Endothelial cell of umbilical vein (primary cell): Measurements from ENCODE around the gene PHC2. TPM values are rescaled to one million over a fixed set of nuclear protein-coding genes. Genes with fewer than 3 reads are reported as not detected.
A peak's percentile ranks its signal among the peaks of the same experiment; 100 is the strongest.

Experiments used
- BruUV-seq: library from RNA; stranded (reverse); fragments of 400-500 nt; replicated peaks from 2 replicates; lab custom pipeline; 2021; lab: Mats Ljungman, UMichigan
- CTCF ChIA-PET: fragments of 300-600, 350-600 bp; sonication (Branson Sonifier 250); formaldehyde crosslinking; loops from one replicate; lab custom pipeline; 2021; ENCODE audit warnings: antibody characterized with exemption, inconsistent platforms; lab: Charles Lee
- POLR2A ChIA-PET: fragments of 300-600, 350-600 bp; sonication (Branson Sonifier 250); formaldehyde crosslinking; loops from one replicate; lab custom pipeline; 2021; ENCODE audit warnings: antibody characterized with exemption, inconsistent platforms; lab: Charles Lee
- DNase-seq: peaks from one replicate; pipeline ENCODE4 v3.0.0-alpha.2; 2011; ENCODE audit warnings: low read depth, low spot score
- FAIRE-seq: peaks from 2 replicates; lab custom pipeline; 2011; peaks lifted over from hg19 to GRCh38; lab: Jason Lieb, UNC
- H2AFZ ChIP-seq: 2 replicates; pipeline ENCODE4 v1.6.0; 2012; ENCODE audit warnings: low read depth, low read length, control low read depth, inconsistent platforms
- H3K27ac ChIP-seq: 2 replicates; pipeline ENCODE4 v1.5.1; 2011; ENCODE audit warnings: low read depth, mild to moderate bottlenecking, control low read depth, low read length, moderate library complexity; ENCODE audit not compliant: insufficient read depth
- H3K27me3 ChIP-seq, 2 experiments: 2 replicates each; pipeline versions ENCODE4 v1.6.0 to v1.6.1; 2011; ENCODE audit warnings: low read length in 2 of 2, mixed read lengths in 1 of 2; ENCODE audit not compliant: control insufficient read depth in 2 of 2, insufficient read depth in 2 of 2
- H3K36me3 ChIP-seq, 2 experiments: 2 replicates in 1 of 2; 3 replicates in 1 of 2; pipeline ENCODE4 v1.5.1; 2011; ENCODE audit warnings: low read length in 2 of 2, mild to moderate bottlenecking in 1 of 2, moderate library complexity in 1 of 2; ENCODE audit not compliant: control insufficient read depth in 2 of 2, insufficient read depth in 2 of 2; ENCODE audit errors: extremely low read depth in 1 of 2
- H3K4me1 ChIP-seq: 3 replicates; pipeline ENCODE4 v1.5.1; 2011; ENCODE audit warnings: mild to moderate bottlenecking, low read length; ENCODE audit not compliant: control insufficient read depth, insufficient read depth; ENCODE audit errors: extremely low read depth
- H3K4me2 ChIP-seq: 2 replicates; pipeline ENCODE4 v1.6.1; 2011; ENCODE audit warnings: low read length, control low read depth, mixed read lengths; ENCODE audit not compliant: insufficient read depth
- H3K4me3 ChIP-seq, 3 experiments: fragments of 200-600 bp in 1 of 3; sonication (generic), shearing (Covaris generic) in 1 of 3; replicated peaks in 1 of 3; 2 replicates each; pipeline ENCODE4 v1.5.1; 2011 to 2016; ENCODE audit warnings: control low read depth in 3 of 3, low read length in 3 of 3, mild to moderate bottlenecking in 2 of 3, inconsistent platforms in 1 of 3, low read depth in 1 of 3, moderate library complexity in 1 of 3; ENCODE audit not compliant: insufficient read depth in 1 of 3
- H3K79me2 ChIP-seq: 2 replicates; pipeline ENCODE4 v1.6.0; 2012; ENCODE audit warnings: low read length, inconsistent platforms; ENCODE audit not compliant: control insufficient read depth, insufficient read depth
- H3K9ac ChIP-seq: replicated peaks from 2 replicates; pipeline ENCODE3; 2011; ENCODE audit warnings: low read length, control low read depth; ENCODE audit not compliant: insufficient read depth; ENCODE audit errors: extremely low read depth
- H3K9me1 ChIP-seq: replicated peaks from 3 replicates; pipeline ENCODE4 v1.6.0; 2011; ENCODE audit warnings: mild to moderate bottlenecking, low read length; ENCODE audit not compliant: control insufficient read depth, insufficient read depth; ENCODE audit errors: extremely low read depth
- H3K9me3 ChIP-seq: replicated peaks from 2 replicates; pipeline ENCODE4 v1.5.1; 2012; ENCODE audit warnings: low read length, inconsistent platforms; ENCODE audit not compliant: control insufficient read depth, insufficient read depth
- H4K20me1 ChIP-seq: replicated peaks from 2 replicates; pipeline ENCODE3; 2011; ENCODE audit warnings: mild to moderate bottlenecking, low read length; ENCODE audit not compliant: control insufficient read depth, insufficient read depth; ENCODE audit errors: extremely low read depth
- EZH2 ChIP-seq: IDR thresholded peaks from 2 replicates; pipeline ENCODE4 v1.6.1; 2012; ENCODE audit warnings: borderline replicate concordance, low read depth, mild to moderate bottlenecking, moderate library complexity, low read length, inconsistent platforms; ENCODE audit not compliant: severe bottlenecking
- JUN ChIP-seq: IDR thresholded peaks from 2 replicates; pipeline ENCODE4 v1.6.1; 2011; ENCODE audit warnings: borderline replicate concordance, low read depth; ENCODE audit not compliant: insufficient read length, insufficient read depth
- MAX ChIP-seq: IDR thresholded peaks from 2 replicates; pipeline ENCODE4 v1.6.1; 2011; ENCODE audit not compliant: insufficient read depth, insufficient read length
- MYC ChIP-seq: IDR thresholded peaks from one replicate; pipeline ENCODE4 v1.6.1; 2011; ENCODE audit warnings: mild to moderate bottlenecking, low read depth, low read length
- POLR2AphosphoS5 ChIP-seq: IDR thresholded peaks from 2 replicates; pipeline ENCODE4 v1.6.1; 2012; ENCODE audit warnings: low read depth, mild to moderate bottlenecking, control low read depth, low read length, moderate library complexity; ENCODE audit not compliant: insufficient read depth
- dilution Hi-C: fragments of 300-500 bp; cut with MboI; formaldehyde crosslinking; loops from one replicate; pipeline ENCODE4 v1.15.0; 2019; ENCODE audit warnings: low sequenced_read_pairs; ENCODE audit not compliant: extremely low pct_ligation_motif_present
- intact Hi-C: fragments of 100-400 bp; cut with micrococcal nuclease; formaldehyde crosslinking; loops from one replicate; pipeline ENCODE4 v1.10.0; 2022
- polyA plus RNA-seq, 4 experiments: library from polyadenylated mRNA; depleted of rRNA in 3 of 4; stranded (reverse) in 3 of 4; unstranded in 1 of 4; fragments of >200 nt; gene quantifications; 2 replicates each; pipeline versions ENCODE4 v1.2.1 to v1.2.3, GENCODE V29; 2011 to 2012; ENCODE audit warnings: missing spikeins in 1 of 4
- total RNA-seq: library from RNA; stranded (reverse); gene quantifications from 2 replicates; pipeline ENCODE4 v1.2.3, GENCODE V29; 2021

The PHC2 gene
- total and polyA plus RNA-seq, 2 donors (not counting 3 experiments of a cell fraction or from before 2014, with no cell fraction given), result 65.6 to 79.0 TPM

GRCh38 chr1:33306653-33307493 lies 124.0 kb downstream of the PHC2 start:
- POLR2A ChIA-PET, result no interaction called here
- Histone ChIP-seq H3K4me2 (peak overlapping the region; percentile 35), H3K9me3 (no peaks in the 10 kb centered on the region), H2AFZ (peak overlapping the region; percentile 96), H3K27ac (no peak overlapping the region), H4K20me1 (no peaks in the 10 kb centered on the region), H3K9ac (no peak overlapping the region), H3K4me1 (peaks cover 2% of the 10 kb centered on the region), H3K9me1 (no peaks in the 10 kb centered on the region), H3K4me3 (peak overlapping the region in 1 of 3 experiments; percentile 15), H3K27me3 (peaks cover 0 to 9% of the 10 kb centered on the region in 2 experiments), H3K36me3 (no peaks in the 10 kb centered on the region), H3K79me2 (no peaks in the 10 kb centered on the region)
- dilution Hi-C loops (no loop called here), intact Hi-C loops (no loop called here)
- TF ChIP-seq MAX (no peak), EZH2 (no peak)
- DNase-seq (peak; percentile 38), FAIRE-seq (no peak)
- BruUV-seq, result no TSS peak
- CTCF ChIA-PET, result interaction anchor here (2.3 kb wide), 1 partner anchor 11 kb away, joined by 16 read pairs; no protein-coding TSS in a partner anchor

DNA sequence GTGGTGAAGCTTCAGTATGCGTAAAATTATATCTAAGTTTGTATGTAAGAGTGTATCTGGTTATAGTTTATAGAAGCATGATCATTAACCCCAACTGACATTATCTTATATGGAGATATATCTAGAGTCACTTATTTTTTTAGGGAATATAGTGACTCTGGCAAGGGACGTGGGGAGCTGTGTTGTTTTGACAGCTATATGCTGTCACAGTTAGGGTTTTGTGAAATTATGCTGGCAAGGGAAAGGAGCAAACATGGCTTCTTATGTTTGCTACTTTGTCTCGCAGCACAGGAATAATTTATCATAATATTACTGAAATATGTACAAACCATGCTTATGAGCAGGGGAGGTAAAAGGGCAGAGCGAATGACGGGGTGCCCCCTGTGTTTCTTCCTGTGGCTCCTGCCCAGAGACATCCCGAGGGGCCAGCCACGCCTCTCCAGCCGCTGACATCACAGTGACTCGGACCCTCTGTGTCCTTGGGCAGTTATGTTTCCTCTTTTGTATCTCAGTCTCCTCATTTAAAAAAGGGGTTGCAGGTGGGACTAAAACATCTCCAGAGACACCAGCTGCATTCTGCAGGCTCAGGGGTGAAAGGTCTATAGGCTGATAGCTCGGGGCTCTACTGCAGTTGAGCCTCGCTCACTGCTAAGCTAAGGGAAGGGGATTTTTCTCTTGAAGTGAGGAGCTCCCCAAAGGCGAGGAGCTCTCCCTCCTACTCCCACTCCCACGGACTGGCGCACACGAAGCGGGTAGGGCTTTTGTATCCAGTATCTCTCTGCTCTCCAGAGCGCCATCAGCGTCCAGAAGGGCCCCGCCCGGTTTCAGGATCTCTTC lies 124.9 kb downstream of the PHC2 start:
- dilution Hi-C loops (no loop called here), intact Hi-C loops (no loop called here)
- ChIA-PET CTCF (interaction anchor here (1.6 to 2.3 kb wide), 2 partner anchors 10 to 15 kb away, joined by 5 to 16 read pairs; partner anchors contain the start of gene A3GALT2), POLR2A (no interaction called here)
- Histone ChIP-seq H3K27ac (no peak overlapping the region), H2AFZ (peak overlapping the region; percentile 96), H3K9me1 (no peaks in the 10 kb centered on the region), H4K20me1 (no peaks in the 10 kb centered on the region), H3K4me2 (peak overlapping the region; percentile 35), H3K9ac (no peak overlapping the region), H3K4me3 (no peak overlapping the region), H3K79me2 (no peaks in the 10 kb centered on the region), H3K4me1 (peaks cover 2% of the 10 kb centered on the region), H3K36me3 (no peaks in the 10 kb centered on the region), H3K27me3 (peaks cover 0 to 9% of the 10 kb centered on the region in 2 experiments), H3K9me3 (no peaks in the 10 kb centered on the region)
- DNase-seq, result no peak
- FAIRE-seq, result no peak
- no peak for TF ChIP-seq MYC
- no peak for TF ChIP-seq POLR2AphosphoS5
- TF ChIP-seq JUN, result no peak
- TF ChIP-seq MAX, result no peak
- BruUV-seq, result no TSS peak
